CD8-positive, alpha-beta memory T cell (primary cell): ENCODE results near the gene SMARCC1. TPM values are rescaled to one million over a fixed set of nuclear protein-coding genes. Genes with fewer than 3 reads are reported as not detected.
A peak's percentile ranks its signal among the peaks of the same experiment; 100 is the strongest.

Experiments
- CTCF ChIA-PET: fragments of 350-600 bp; sonication (Branson Sonifier 250); formaldehyde crosslinking; loops from one replicate; lab custom pipeline; 2021; ENCODE audit warnings: antibody characterized with exemption; lab: Charles Lee
- POLR2A ChIA-PET: fragments of 350-600 bp; sonication (Branson Sonifier 250); formaldehyde crosslinking; loops from one replicate; lab custom pipeline; 2021; ENCODE audit warnings: antibody characterized with exemption; lab: Charles Lee
- DNase-seq, 5 donors: peaks; one replicate each; pipeline versions ENCODE4 v3.0.0 to v3.0.0-alpha.2; 2020 to 2022; ENCODE audit warnings: mixed read lengths in 1 of 5
- H3K27ac ChIP-seq: one replicate; pipeline ENCODE4 v1.7.0; 2013; ENCODE audit warnings: low read depth, mild to moderate bottlenecking, low read length, moderate library complexity
- H3K27me3 ChIP-seq: 2 replicates; pipeline ENCODE4 v1.7.0; 2013; ENCODE audit warnings: low read length, mild to moderate bottlenecking; ENCODE audit not compliant: insufficient read depth, poor library complexity, severe bottlenecking
- H3K36me3 ChIP-seq: 2 replicates; pipeline ENCODE4 v1.7.0; 2013; ENCODE audit warnings: mild to moderate bottlenecking, low read length, moderate library complexity; ENCODE audit not compliant: insufficient read depth
- H3K4me1 ChIP-seq: 2 replicates; pipeline ENCODE4 v1.7.0; 2013; ENCODE audit warnings: mild to moderate bottlenecking, low read length, moderate library complexity; ENCODE audit not compliant: insufficient read depth
- H3K4me3 ChIP-seq: 2 replicates; pipeline ENCODE4 v1.7.0; 2013; ENCODE audit warnings: mild to moderate bottlenecking, low read length
- H3K9me3 ChIP-seq: 2 replicates; pipeline ENCODE4 v1.7.0; 2013; ENCODE audit warnings: mild to moderate bottlenecking, low read length
- H3K27ac Mint-ChIP-seq, 8 donors: one replicate each; pipeline ENCODE4 v1.8.0; 2020 to 2021; ENCODE audit warnings: mixed read lengths in 8 of 8, mild to moderate bottlenecking in 6 of 8, inconsistent platforms in 3 of 8, moderate library complexity in 3 of 8
- H3K27me3 Mint-ChIP-seq, 2 donors: one replicate each; pipeline ENCODE4 v1.8.0; 2020 to 2021; ENCODE audit warnings: mixed read lengths in 2 of 2, mild to moderate bottlenecking in 1 of 2, moderate library complexity in 1 of 2
- H3K36me3 Mint-ChIP-seq, 3 donors: one replicate each; pipeline ENCODE4 v1.8.0; 2020 to 2021; ENCODE audit warnings: mixed read lengths in 3 of 3, inconsistent platforms in 1 of 3, mild to moderate bottlenecking in 1 of 3
- H3K4me1 Mint-ChIP-seq, 3 donors: one replicate each; pipeline ENCODE4 v1.8.0; 2020 to 2021; ENCODE audit warnings: mixed read lengths in 3 of 3, inconsistent platforms in 1 of 3, mild to moderate bottlenecking in 1 of 3
- H3K4me3 Mint-ChIP-seq, 7 donors: one replicate each; pipeline ENCODE4 v1.8.0; 2020 to 2021; ENCODE audit warnings: mixed read lengths in 7 of 7, mild to moderate bottlenecking in 6 of 7, moderate library complexity in 4 of 7, inconsistent platforms in 2 of 7
- H3K9me3 Mint-ChIP-seq, 5 donors: one replicate each; pipeline ENCODE4 v1.8.0; 2020 to 2022; ENCODE audit warnings: mixed read lengths in 5 of 5, mild to moderate bottlenecking in 3 of 5, moderate library complexity in 2 of 5, inconsistent platforms in 1 of 5
- polyA plus RNA-seq: library from polyadenylated mRNA; unstranded; fragments of 300-500 nt; fragmentation: Illumina TruSeq; gene quantifications from one replicate; pipeline ENCODE4 v1.2.3, GENCODE V29; 2021
- total RNA-seq, 2 experiments: library from RNA; stranded (reverse); gene quantifications; one replicate each; pipeline ENCODE4 v1.2.3, GENCODE V29; 2021

The SMARCC1 gene
- total and polyA plus RNA-seq, 3 experiments from 2014 or later = 54.6 to 107 (median 100) TPM

DNA sequence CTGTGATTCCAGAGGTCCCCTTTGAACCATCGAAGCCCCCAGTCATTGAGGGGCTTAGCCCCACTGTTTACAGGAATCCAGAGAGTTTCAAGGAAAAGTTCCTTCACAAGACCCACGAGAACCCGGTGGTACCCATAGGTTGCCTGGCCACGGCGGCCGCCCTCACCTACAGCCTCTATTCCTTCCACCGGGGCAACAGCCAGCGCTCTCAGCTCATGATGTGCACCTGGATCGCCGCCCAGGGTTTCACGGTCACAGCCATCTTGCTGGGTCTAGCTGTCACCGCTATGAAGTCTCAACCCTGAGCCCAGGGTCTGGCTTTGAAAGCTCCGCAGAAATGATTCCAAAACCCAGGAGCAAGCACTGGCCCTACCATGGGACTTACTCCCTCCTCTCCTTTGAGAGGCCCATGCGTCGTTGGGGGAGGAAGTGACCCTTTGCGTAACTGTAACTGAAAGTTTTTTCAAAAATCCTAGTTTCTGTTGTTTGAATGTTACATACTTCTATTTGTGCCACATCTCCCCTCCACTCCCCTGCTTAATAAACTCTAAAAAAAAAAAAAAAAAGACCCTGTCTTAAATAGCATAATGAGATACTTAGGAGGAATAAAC lies 118.0 kb downstream of the SMARCC1 start:
- CTCF ChIA-PET = no interaction called here
- no peaks in the 10 kb centered on the region for H3K27me3 Mint-ChIP-seq

DNA sequence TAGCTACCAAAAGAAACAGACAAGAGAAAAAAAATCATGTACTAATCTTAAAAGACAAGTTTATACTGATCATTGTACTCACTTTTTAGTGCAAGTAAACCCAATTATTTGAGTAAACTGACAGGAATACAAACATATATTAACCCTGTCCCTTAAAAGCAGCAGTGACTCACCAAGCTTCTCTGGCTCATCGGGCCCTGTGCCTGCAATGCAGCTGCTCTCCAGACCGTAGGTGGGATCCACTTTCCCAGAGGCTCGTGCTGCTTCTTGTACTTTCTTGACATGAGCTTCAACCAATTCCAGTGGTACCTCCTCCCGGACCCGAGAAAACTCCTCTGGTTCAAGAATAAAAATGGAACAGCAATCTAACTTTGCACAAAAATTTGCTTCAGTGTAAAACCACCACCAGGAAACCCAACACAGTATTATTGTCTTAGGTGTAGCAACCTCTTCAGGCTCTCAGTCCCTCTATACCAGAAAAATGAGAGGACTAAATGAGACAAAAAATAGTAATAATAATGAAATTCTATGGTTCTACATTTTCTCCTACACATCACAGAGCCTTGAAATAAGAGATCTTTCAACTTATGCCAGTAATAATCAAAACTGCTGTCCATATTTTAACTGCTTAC lies 120.5 kb downstream of the SMARCC1 start:
- no peak overlapping the region for H3K4me3 ChIP-seq
- Mint-ChIP-seq H3K4me3 (no peak overlapping the region), H3K4me1 (peaks cover 4 to 16% (median 6%) of the 10 kb centered on the region in 3 donors), H3K27ac (peak overlapping the region in 6 of 8 donors; percentile 4 to 51 (median 26)), H3K36me3 (peaks cover 26 to 64% (median 29%) of the 10 kb centered on the region in 3 donors), H3K27me3 (no peaks in the 10 kb centered on the region), H3K9me3 (peaks cover 0 to 2% (median 0%) of the 10 kb centered on the region in 5 donors)
- no peaks in the 10 kb centered on the region for H3K27me3 ChIP-seq
- H3K36me3 ChIP-seq = peaks cover 36% of the 10 kb centered on the region
- H3K9me3 ChIP-seq = no peaks in the 10 kb centered on the region
- H3K27ac ChIP-seq = no peak overlapping the region
- ChIA-PET CTCF (no interaction called here), POLR2A (no interaction called here)
- no peak for DNase-seq
- H3K4me1 ChIP-seq = no peaks in the 10 kb centered on the region

More for the DNA sequence above, 118.0 kb downstream of the SMARCC1 start:
- Mint-ChIP-seq H3K4me3 (no peak overlapping the region), H3K9me3 (no peaks in the 10 kb centered on the region), H3K4me1 (peaks cover 4 to 10% (median 4%) of the 10 kb centered on the region in 3 donors), H3K27ac (peak overlapping the region in 5 of 8 donors; percentile 50 to 83 (median 55)), H3K36me3 (peaks cover 7 to 57% (median 18%) of the 10 kb centered on the region in 3 donors)
- Histone ChIP-seq H3K4me3 (no peak overlapping the region), H3K36me3 (peaks cover 18% of the 10 kb centered on the region), H3K27me3 (no peaks in the 10 kb centered on the region), H3K27ac (no peak overlapping the region), H3K4me1 (no peaks in the 10 kb centered on the region), H3K9me3 (no peaks in the 10 kb centered on the region)
- POLR2A ChIA-PET = no interaction called here
- no peak for DNase-seq

DNA sequence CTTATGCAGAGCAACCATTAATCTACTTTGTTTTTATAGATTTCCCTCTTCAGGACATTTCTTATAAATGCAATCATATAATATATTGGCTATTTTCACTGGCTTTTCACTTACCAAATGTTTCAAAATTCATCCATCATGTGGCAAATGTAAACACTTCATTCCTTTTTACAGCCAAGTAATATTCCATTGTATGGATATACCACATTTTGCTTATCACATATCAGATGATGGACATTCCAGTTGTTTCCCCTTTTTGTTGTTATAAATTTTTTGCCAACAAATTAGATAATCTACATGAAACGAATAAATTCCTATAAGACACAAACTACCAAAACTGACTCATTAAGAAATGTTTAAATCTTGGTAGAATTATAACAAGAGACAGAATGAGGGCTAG lies 123.2 kb downstream of the SMARCC1 start:
- H3K4me3 Mint-ChIP-seq = no peak overlapping the region
- peaks cover 0 to 2% (median 0%) of the 10 kb centered on the region in 5 donors for H3K9me3 Mint-ChIP-seq

DNA sequence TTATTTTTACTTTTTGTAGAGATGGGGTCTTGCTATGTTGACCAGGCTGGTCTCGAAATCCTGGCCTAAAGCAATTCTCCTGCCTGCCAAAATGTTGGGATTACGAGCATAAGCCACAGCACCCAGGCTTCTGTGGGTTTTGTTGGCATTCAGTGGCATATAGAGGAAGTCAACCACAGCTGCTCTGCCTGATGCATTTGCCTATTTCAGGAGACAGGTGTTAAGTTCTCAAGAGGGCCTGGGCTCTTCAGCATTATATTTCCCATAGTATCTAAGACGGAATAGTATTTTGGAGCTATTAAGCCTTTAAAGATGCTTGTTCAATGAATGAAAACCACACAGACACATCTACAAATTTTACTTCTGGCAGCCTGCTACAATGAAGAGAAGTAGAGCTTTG lies 129.6 kb downstream of the SMARCC1 start:
- Mint-ChIP-seq H3K27me3 (no peaks in the 10 kb centered on the region), H3K4me1 (peaks cover 3 to 13% (median 9%) of the 10 kb centered on the region in 3 donors), H3K4me3 (no peak overlapping the region), H3K36me3 (peaks cover 9 to 63% (median 19%) of the 10 kb centered on the region in 3 donors), H3K9me3 (no peaks in the 10 kb centered on the region), H3K27ac (no peak overlapping the region)
- Histone ChIP-seq H3K27ac (no peak overlapping the region), H3K36me3 (peaks cover 9% of the 10 kb centered on the region), H3K9me3 (no peaks in the 10 kb centered on the region), H3K4me3 (no peak overlapping the region), H3K27me3 (no peaks in the 10 kb centered on the region), H3K4me1 (no peaks in the 10 kb centered on the region)
- ChIA-PET POLR2A (no interaction called here), CTCF (interaction anchor here (0.7 kb wide), 1 partner anchor 214 kb away, joined by 3 read pairs; no protein-coding TSS in a partner anchor)
- DNase-seq = no peak

More for the DNA sequence above, 123.2 kb downstream of the SMARCC1 start:
- no peaks in the 10 kb centered on the region for H3K9me3 ChIP-seq
- peaks cover 4 to 19% (median 6%) of the 10 kb centered on the region in 3 donors for H3K4me1 Mint-ChIP-seq
- no peak overlapping the region for H3K27ac ChIP-seq
- no peak overlapping the region for H3K4me3 ChIP-seq
- H3K4me1 ChIP-seq = no peaks in the 10 kb centered on the region
- H3K36me3 Mint-ChIP-seq = peaks cover 29 to 74% (median 30%) of the 10 kb centered on the region in 3 donors
- ChIA-PET CTCF (no interaction called here), POLR2A (no interaction called here)
- no peaks in the 10 kb centered on the region for H3K27me3 ChIP-seq
- H3K27ac Mint-ChIP-seq = no peak overlapping the region
- H3K27me3 Mint-ChIP-seq = no peaks in the 10 kb centered on the region
- H3K36me3 ChIP-seq = peaks cover 34% of the 10 kb centered on the region
- DNase-seq = no peak

DNA sequence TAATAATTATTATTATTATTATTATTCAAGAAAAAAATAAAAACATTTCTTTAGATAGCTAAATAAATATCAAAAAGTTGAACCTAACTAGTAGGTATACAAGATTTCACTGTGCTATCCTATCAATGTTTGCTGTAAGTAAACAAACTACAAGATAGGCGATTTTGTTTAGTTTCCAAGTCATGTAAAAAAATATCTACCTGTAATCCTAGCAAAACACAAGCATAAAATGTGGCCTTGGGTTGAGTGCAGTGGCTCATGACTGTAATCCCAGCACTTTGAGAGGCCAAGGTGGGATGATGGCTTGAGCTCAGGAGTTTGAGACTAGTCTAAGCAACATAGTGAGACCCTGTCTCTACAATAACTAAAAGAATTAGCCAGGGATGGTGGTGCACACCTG lies 131.4 kb downstream of the SMARCC1 start:
- CTCF ChIA-PET = no interaction called here
- no peak overlapping the region for H3K4me3 Mint-ChIP-seq

DNA sequence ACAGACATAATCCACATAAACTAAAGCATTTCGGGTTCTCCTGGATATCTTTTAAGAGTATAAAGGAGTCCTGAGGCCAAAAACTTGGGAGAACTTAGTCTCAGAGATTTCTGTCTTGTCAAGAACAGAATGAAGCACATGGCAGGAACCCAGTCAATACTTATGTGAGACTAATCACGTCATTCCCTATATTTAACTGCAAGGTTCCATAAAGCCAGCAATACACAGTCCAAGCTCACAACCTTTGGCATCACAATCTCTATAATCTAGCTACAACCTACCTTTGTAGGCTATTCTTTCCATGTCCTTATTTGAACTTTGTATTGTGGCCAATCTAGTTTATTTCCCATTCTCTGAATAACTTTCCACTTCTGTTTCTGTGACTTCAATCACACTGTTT lies 134.1 kb downstream of the SMARCC1 start:
- DNase-seq = no peak
- Histone ChIP-seq H3K4me3 (no peak overlapping the region), H3K27ac (no peak overlapping the region), H3K36me3 (no peaks in the 10 kb centered on the region), H3K9me3 (no peaks in the 10 kb centered on the region), H3K4me1 (no peaks in the 10 kb centered on the region), H3K27me3 (no peaks in the 10 kb centered on the region)
- ChIA-PET POLR2A (no interaction called here), CTCF (no interaction called here)
- H3K27ac Mint-ChIP-seq = no peak overlapping the region
- no peak overlapping the region for H3K4me3 Mint-ChIP-seq
- peaks cover 3 to 8% (median 6%) of the 10 kb centered on the region in 3 donors for H3K4me1 Mint-ChIP-seq
- peaks cover 0 to 63% (median 12%) of the 10 kb centered on the region in 3 donors for H3K36me3 Mint-ChIP-seq
- no peaks in the 10 kb centered on the region for H3K9me3 Mint-ChIP-seq
- peaks cover 0 to 1% of the 10 kb centered on the region in 2 donors for H3K27me3 Mint-ChIP-seq

More for the DNA sequence above, 131.4 kb downstream of the SMARCC1 start:
- H3K27me3 Mint-ChIP-seq = peaks cover 0 to 1% of the 10 kb centered on the region in 2 donors
- Histone ChIP-seq H3K27me3 (no peaks in the 10 kb centered on the region), H3K27ac (no peak overlapping the region), H3K36me3 (no peaks in the 10 kb centered on the region), H3K4me3 (no peak overlapping the region), H3K9me3 (no peaks in the 10 kb centered on the region), H3K4me1 (no peaks in the 10 kb centered on the region)
- peak overlapping the region in 2 of 8 donors; percentile 27 to 92 for H3K27ac Mint-ChIP-seq
- H3K36me3 Mint-ChIP-seq = peaks cover 0 to 64% (median 14%) of the 10 kb centered on the region in 3 donors
- POLR2A ChIA-PET = no interaction called here
- no peak for DNase-seq
- no peaks in the 10 kb centered on the region for H3K9me3 Mint-ChIP-seq
- H3K4me1 Mint-ChIP-seq = peaks cover 3 to 14% (median 10%) of the 10 kb centered on the region in 3 donors

DNA sequence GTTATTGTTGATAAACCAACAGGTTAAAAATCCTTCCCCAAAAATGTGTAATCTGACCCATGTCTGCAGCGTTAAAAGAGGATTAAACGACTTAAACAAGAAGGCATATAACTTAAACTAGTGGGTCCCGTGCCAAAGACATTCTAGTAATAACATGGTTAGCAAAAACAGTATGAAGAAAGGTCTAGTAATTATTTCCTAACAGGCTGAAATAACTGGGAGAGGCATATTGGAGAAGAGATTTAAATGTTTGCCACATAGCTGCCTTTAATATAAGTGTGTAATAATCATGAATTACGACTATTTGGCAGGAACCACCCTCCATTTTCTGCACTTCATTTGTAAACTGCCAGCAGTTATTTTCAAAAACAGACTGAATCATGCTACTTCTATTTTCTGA lies 135.3 kb downstream of the SMARCC1 start:
- Histone ChIP-seq H3K9me3 (no peaks in the 10 kb centered on the region), H3K36me3 (peaks cover 4% of the 10 kb centered on the region), H3K4me1 (no peaks in the 10 kb centered on the region), H3K27me3 (no peaks in the 10 kb centered on the region), H3K27ac (no peak overlapping the region), H3K4me3 (no peak overlapping the region)
- DNase-seq = no peak
- ChIA-PET POLR2A (no interaction called here), CTCF (no interaction called here)
- Mint-ChIP-seq H3K27ac (peak overlapping the region in 3 of 8 donors; percentile 3 to 67 (median 25)), H3K4me3 (no peak overlapping the region), H3K9me3 (no peaks in the 10 kb centered on the region), H3K27me3 (peaks cover 0 to 1% of the 10 kb centered on the region in 2 donors), H3K36me3 (peaks cover 5 to 66% (median 10%) of the 10 kb centered on the region in 3 donors), H3K4me1 (peaks cover 0 to 6% (median 6%) of the 10 kb centered on the region in 3 donors)

DNA sequence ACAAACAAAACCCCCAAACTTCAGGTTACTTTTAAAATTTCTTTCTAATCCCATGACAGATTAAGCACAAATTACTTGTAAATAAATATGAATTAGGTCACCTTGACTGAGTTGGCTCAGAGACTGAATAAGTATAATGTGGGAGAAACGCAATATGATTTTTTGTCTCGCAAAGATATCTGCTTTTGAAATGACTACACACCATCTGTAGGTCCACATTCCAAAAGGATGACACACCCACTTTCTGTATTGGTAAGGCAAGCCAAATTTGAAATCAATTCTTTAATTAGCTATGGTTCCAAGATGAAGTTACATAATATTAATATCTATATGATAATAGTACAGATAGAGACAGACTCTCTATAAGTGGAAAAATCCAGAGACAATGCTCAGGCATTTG lies 136.1 kb downstream of the SMARCC1 start:
- Histone ChIP-seq H3K9me3 (no peaks in the 10 kb centered on the region), H3K4me1 (no peaks in the 10 kb centered on the region), H3K27ac (no peak overlapping the region), H3K36me3 (peaks cover 4% of the 10 kb centered on the region), H3K4me3 (no peak overlapping the region), H3K27me3 (no peaks in the 10 kb centered on the region)
- POLR2A ChIA-PET = no interaction called here
- CTCF ChIA-PET = no interaction called here
- Mint-ChIP-seq H3K27me3 (peaks cover 0 to 1% of the 10 kb centered on the region in 2 donors), H3K4me3 (no peak overlapping the region), H3K36me3 (peaks cover 5 to 69% (median 8%) of the 10 kb centered on the region in 3 donors), H3K9me3 (no peaks in the 10 kb centered on the region), H3K27ac (no peak overlapping the region), H3K4me1 (peaks cover 0 to 6% (median 6%) of the 10 kb centered on the region in 3 donors)
- DNase-seq = no peak
